ENCODE data around the gene GUCY1A2.

DNA sequence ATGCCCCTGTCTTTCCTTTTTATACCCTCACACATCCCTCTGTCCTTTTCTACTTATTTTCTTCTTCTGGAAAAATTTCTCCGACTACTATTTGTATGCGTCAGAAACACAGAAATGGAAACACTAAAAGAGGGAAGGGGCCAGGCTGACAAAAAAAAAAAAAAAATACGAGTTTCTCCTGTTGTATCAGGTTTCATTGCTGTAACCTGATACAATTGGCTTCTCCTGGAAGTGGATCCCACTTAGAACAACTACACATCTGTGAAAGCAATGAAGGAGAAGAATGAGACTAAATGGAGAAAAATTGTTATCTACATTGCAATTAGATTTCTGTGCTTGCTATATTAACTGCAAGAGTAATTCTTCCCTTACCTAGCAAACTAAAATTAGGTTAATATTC, 393.9 kb downstream of the GUCY1A2 start:
- TF ChIP-seq, protein P1, sequence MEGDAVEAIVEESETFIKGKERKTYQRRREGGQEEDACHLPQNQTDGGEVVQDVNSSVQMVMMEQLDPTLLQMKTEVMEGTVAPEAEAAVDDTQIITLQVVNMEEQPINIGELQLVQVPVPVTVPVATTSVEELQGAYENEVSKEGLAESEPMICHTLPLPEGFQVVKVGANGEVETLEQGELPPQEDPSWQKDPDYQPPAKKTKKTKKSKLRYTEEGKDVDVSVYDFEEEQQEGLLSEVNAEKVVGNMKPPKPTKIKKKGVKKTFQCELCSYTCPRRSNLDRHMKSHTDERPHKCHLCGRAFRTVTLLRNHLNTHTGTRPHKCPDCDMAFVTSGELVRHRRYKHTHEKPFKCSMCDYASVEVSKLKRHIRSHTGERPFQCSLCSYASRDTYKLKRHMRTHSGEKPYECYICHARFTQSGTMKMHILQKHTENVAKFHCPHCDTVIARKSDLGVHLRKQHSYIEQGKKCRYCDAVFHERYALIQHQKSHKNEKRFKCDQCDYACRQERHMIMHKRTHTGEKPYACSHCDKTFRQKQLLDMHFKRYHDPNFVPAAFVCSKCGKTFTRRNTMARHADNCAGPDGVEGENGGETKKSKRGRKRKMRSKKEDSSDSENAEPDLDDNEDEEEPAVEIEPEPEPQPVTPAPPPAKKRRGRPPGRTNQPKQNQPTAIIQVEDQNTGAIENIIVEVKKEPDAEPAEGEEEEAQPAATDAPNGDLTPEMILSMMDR (IDR thresholded peaks at IDR 0.05): no peak
- no peak for TF ChIP-seq POLR2A (IDR thresholded peaks at IDR 0.05)
